ENCODE data around the gene KIFC3.
"Not testable (repeated sequence)": the region's sequence is repeated elsewhere in the genome, so short reads cannot be mapped to it uniquely, and the experiment has no call there.

DNA sequence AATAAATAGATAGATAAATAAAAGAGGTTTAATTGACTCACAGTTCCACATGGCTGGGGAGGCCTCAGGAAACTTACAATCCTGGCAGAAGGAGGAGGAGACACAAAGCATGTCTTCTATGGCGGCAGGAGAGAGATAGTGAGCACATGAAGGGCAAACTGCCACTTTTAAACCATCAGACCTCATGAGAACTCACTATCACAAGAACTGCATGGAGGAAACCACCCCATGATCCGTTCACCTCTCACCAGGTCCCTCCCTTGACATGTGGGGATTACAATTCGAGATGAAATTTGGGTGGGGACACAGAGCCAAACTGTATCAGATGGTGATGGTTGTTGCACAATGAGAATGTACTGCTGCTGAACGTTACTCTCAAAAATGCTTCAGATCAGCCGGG is 22.5 kb downstream of the KIFC3 start:
- TF ChIP-seq, protein P1, sequence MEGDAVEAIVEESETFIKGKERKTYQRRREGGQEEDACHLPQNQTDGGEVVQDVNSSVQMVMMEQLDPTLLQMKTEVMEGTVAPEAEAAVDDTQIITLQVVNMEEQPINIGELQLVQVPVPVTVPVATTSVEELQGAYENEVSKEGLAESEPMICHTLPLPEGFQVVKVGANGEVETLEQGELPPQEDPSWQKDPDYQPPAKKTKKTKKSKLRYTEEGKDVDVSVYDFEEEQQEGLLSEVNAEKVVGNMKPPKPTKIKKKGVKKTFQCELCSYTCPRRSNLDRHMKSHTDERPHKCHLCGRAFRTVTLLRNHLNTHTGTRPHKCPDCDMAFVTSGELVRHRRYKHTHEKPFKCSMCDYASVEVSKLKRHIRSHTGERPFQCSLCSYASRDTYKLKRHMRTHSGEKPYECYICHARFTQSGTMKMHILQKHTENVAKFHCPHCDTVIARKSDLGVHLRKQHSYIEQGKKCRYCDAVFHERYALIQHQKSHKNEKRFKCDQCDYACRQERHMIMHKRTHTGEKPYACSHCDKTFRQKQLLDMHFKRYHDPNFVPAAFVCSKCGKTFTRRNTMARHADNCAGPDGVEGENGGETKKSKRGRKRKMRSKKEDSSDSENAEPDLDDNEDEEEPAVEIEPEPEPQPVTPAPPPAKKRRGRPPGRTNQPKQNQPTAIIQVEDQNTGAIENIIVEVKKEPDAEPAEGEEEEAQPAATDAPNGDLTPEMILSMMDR (IDR thresholded peaks at IDR 0.05; ENCODE audit: low read depth, low read length, poor library complexity, severe bottlenecking), result not testable (repeated sequence)
- not testable (repeated sequence) for TF ChIP-seq EZH2phosphoT487 (IDR thresholded peaks at IDR 0.05; ENCODE audit: borderline replicate concordance, low read length)

All from DOHH2 (cell line).